Erythroblast (primary cell): ENCODE data around the gene PTGIR.

Experiments used
- DNase-seq, 2 experiments: peaks; one replicate each; lab custom pipeline; 2025; lab: John Stamatoyannopoulos, UW
- GATA1 ChIP-seq: IDR thresholded peaks from 2 replicates; pipeline ENCODE4 v1.6.1; 2011; ENCODE audit warnings: low read depth, mild to moderate bottlenecking, control low read depth, low read length, moderate library complexity
- POLR2A ChIP-seq: IDR thresholded peaks from 2 replicates; pipeline ENCODE4 v1.6.1; 2011; ENCODE audit warnings: mild to moderate bottlenecking, low read length

The PTGIR gene, protein sequence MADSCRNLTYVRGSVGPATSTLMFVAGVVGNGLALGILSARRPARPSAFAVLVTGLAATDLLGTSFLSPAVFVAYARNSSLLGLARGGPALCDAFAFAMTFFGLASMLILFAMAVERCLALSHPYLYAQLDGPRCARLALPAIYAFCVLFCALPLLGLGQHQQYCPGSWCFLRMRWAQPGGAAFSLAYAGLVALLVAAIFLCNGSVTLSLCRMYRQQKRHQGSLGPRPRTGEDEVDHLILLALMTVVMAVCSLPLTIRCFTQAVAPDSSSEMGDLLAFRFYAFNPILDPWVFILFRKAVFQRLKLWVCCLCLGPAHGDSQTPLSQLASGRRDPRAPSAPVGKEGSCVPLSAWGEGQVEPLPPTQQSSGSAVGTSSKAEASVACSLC

GRCh38 chr19:46624958-46625661 is at the start of gene PTGIR:
TSS of gene PTGIR (minus strand) at chr19:46625089. CDS start at chr19:46624225, 864 bp downstream.
- peak in 1 of 2 experiments; percentile 21 for DNase-seq
- no peak for TF ChIP-seq POLR2A
- TF ChIP-seq GATA1, result no peak

- TF ChIP-seq POLR2A (no peak), GATA1 (no peak)
- no peak for DNase-seq
These were observed 45.9 kb upstream of the PTGIR start for GRCh38 chr19:46670813-46671212.

- no peak for DNase-seq
- TF ChIP-seq GATA1 (no peak), POLR2A (no peak)
These were observed 43.8 kb upstream of the PTGIR start for GRCh38 chr19:46668662-46669061.

DNA sequence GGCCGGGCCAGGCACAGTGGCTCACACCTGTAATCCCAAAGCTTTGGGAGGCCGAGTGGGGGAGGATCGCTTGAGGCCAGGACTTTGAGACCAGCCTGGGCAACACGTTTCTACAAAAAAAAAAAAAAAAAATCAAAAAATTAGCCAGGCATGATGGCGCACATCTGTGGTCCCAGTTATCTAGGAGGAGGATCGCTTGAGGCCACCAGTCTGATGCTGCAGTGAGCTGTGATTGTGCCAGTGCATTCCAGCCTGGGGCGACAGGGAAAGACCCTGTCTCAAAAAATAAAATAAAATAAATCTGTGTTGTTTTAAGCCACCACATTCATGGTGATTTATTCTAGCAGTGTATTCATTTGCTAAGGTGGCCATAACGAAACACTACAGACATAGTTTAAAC is 40.2 kb upstream of the PTGIR start:
- TF ChIP-seq GATA1, result no peak
- no peak for TF ChIP-seq POLR2A

GRCh38 chr19:46661735-46662592 is 37.1 kb upstream of the PTGIR start:
- TF ChIP-seq GATA1 (no peak), POLR2A (no peak)

More for the DNA sequence above, 40.2 kb upstream of the PTGIR start:
- DNase-seq, result no peak

DNA sequence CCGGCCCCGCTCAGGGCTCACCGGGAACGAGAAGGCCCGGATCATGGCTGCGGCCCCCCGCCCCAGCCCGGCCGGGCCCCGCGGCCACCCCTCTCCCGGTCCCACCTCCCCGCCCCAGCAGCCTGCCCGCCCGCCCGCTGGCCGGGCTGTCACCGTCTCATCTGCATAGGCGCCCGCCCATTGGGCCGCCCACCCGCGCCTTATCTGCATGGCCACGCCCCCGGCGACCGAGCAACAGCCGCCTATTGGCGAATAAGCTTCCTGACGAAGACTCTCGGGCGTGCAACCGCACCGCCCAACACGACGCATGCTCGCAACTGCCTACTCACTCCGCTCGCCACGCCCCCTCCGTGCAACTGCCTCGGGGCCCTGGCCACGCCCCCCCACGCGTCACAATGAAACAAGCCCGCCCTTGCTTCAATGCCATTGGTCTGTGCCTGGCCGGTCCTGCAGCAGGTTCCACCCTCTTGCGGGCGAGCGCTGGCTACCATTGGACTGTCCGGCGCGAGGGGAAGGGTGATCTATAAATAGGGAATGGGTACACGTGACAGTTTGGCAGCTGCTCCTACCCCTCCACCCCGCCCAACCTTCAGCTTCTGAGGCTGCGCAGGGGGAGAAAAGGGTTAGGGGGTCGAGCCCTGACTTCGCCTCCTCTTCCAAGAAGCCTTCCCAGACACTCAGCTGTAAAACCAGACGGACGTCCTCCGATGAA is 36.3 kb upstream of the PTGIR start, which contains the start of gene DACT3:
Gene DACT3 (minus strand): TSS at position 163 of the 712 bp plus-strand sequence. CDS start 118 bp downstream, at position 45.
- TF ChIP-seq GATA1 (no peak), POLR2A (no peak)
- peak; percentile 100 for DNase-seq

More at GRCh38 chr19:46661735-46662592, 37.1 kb upstream of the PTGIR start:
- DNase-seq, result peak; percentile 85 to 88

GRCh38 chr19:46660551-46661019 is 35.7 kb upstream of the PTGIR start:
- DNase-seq, result no peak
- no peak for TF ChIP-seq POLR2A
- no peak for TF ChIP-seq GATA1

DNA sequence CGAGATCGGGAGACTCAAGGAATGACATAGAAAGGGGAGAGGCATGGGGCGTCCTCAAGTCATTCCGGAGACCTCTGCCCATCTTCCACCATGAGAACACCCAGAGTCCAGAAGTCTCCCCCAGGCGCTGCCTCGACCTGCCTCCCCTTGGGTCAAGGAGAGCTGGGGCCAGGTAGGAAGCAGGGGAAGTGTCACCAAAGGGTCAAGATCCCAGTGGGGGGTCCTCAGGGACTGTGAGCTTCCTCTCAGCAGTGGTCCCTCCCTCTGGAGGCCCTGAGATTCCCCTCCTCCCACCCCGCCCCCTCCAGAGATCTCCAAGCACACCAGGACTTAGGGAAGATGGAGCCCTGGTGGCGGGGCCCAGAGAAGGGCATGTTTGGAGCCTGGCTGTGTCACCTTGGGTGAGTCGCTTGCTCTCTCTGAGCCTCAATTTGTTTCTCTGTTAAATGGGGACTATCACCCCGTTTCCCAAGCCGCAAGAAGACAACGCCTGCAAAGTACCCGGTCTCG is 35.2 kb upstream of the PTGIR start:
- no peak for TF ChIP-seq GATA1
- no peak for TF ChIP-seq POLR2A
- peak in 1 of 2 experiments; percentile 35 for DNase-seq

DNA sequence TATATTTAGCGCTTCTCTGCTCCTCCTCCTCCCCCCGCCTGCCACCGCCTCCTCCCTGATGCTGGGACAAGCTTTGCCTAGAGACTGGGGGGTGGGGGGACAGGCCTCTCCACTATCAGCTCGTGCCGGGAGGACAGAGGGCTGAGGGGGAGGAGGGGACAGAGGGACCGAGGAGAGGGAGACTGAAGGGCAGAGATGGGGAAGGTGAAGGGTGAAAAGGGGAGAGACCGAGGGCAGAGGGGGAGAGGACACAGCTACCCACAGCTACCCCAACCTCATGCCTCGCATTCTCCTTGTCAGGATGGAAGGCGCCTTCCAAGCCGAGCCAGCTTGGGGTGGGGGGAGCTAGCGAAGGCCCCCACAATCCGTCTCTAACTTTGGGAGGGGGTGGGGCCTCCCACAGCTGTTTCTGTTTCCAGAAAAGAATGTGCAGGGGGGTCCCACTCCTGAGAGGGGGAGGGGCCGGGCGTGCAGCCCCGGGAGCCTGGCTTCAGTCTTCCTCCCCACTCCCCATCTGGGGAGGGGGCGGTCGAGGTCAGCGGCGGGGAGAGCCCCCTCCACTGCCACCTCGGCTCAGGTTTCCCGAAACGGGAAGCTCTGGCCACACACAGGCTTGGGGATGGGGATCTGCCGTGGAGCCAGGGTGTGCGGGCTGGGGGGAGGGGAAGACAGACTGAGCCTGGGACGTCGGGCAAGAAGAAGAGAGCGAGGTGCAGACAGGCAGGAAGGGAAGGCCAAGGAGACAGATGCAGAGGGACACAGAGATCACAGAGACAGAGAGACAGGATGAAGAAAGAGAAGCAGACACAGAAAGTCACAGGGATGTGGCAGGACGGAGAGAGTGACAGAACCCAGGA is 34.5 kb upstream of the PTGIR start:
- TF ChIP-seq POLR2A (no peak), GATA1 (no peak)
- peak; percentile 35 to 42 for DNase-seq

- no peak for TF ChIP-seq GATA1
- DNase-seq, result no peak
These were observed 31.7 kb upstream of the PTGIR start for GRCh38 chr19:46656541-46656940.

GRCh38 chr19:46654621-46655152 is 29.8 kb upstream of the PTGIR start:
- DNase-seq, result no peak
- TF ChIP-seq POLR2A (no peak), GATA1 (no peak)

DNA sequence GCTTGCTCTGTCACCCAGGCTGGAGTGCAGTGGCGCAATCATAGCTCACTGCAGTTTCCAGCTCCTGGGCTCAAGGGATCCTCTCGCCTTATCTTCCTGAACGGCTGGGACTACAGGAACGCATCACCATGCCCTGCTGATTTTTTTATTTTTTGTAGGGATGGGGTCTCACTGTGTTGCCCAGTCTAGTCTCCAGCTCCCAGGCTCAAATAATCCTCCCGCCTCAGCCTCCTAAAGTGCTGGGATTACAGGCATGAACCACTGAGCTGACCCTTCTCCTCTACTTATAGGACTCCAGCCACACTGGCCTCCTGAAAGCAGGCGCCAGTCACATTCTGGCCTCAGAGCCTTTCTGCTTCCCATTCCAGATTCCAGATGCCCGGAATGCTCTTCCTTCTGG is 25.6 kb upstream of the PTGIR start:
- DNase-seq, result no peak
- TF ChIP-seq GATA1, result no peak
- no peak for TF ChIP-seq POLR2A
